GM18499 (cell line): ENCODE data around the gene FNDC11.
"Not testable (repeated sequence)": the region's sequence is repeated elsewhere in the genome, so short reads cannot be mapped to it uniquely, and the experiment has no call there.

Experiments used
- ATAC-seq: cut with Tn5 transposase; IDR thresholded peaks from one replicate; pipeline ENCODE4 v1.9.1; 2021; ENCODE audit warnings: moderate number of reproducible peaks; ENCODE audit not compliant: insufficient read depth, unreplicated experiment

Gene FNDC11, protein sequence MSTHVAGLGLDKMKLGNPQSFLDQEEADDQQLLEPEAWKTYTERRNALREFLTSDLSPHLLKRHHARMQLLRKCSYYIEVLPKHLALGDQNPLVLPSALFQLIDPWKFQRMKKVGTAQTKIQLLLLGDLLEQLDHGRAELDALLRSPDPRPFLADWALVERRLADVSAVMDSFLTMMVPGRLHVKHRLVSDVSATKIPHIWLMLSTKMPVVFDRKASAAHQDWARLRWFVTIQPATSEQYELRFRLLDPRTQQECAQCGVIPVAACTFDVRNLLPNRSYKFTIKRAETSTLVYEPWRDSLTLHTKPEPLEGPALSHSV

DNA sequence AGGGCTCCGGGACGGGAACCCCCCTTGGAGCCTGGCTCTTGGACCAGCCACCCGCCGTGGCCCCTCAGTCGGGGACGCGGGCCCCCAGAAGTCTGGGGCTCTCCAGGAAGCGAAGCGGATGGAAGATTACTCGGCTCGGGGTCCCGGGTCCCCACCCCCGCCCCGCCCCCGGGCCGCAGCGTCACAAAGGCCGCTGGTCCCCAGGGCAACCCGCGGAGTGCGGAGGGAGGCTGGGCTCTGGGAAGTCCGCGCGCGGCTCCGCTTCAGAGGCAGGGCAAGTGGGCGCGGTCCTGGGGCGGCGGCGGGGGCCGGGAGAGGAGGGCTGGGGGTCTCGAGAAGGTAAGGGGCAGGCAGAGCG, at the start of gene FNDC11:
TSS of gene FNDC11 (plus strand) at position 227 of the 358 bp plus-strand sequence. CDS start 1,505 bp downstream, outside the sequence.
- ATAC-seq: no peak

DNA sequence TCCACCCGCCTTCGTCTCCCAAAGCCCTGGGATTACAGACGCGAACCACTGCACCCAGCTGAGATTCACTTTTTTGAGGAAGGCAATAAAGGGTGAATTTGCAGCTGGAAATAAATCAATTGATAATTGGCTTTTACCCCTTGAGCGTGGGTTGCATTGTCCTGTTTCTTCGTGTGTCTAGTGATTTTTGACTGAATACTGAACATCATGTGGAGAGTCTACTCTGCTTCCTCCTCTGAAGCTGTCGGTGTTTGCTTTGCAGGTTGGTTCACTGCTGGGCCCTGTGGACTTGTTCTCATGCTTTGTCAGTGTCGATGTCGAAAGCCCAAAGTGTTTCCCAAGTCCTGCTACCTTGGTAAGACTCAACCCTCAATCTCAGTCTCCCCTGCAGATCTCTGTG, 49.3 kb upstream of the FNDC11 start:
- ATAC-seq: no peak

DNA sequence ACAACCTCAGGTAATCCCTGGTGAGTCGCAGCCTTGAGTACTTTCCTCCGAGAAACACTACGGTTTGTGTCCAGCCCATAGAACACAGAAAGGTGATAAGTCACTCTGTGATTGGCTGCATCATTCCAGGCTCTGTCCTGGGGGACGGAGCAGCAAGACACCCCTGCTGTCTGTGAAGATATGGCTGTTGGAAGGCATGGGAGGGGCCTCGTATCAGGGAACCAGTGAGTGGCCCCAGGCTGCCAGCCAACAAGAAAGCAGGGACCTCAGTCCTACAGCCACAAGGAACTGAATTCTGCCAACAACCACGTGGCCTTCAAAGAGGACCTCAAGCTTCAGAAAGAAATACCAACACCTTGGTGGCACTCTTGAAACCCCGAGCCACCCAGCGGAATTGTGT, 48.7 kb upstream of the FNDC11 start:
- no peak for ATAC-seq

DNA sequence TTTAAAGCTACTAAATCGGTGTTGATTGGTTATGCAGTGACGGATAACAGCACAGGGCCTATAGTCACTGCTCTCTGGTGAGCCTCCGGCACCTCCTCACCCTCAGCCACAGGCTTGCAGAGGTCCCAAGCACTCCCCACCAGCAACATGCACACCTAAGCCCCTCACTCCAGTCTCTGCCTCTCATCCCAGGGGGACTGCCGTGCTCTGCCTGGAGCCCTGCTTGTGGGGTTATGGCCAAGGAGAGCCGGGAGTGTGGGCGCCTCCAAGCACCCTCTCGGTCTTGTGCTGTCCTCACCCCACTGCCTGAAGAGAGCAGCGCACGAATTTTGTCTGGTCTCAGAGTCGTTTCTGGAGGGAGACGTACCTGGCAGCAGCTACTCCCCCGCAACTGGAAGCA, 48.2 kb upstream of the FNDC11 start:
- ATAC-seq: no peak

DNA sequence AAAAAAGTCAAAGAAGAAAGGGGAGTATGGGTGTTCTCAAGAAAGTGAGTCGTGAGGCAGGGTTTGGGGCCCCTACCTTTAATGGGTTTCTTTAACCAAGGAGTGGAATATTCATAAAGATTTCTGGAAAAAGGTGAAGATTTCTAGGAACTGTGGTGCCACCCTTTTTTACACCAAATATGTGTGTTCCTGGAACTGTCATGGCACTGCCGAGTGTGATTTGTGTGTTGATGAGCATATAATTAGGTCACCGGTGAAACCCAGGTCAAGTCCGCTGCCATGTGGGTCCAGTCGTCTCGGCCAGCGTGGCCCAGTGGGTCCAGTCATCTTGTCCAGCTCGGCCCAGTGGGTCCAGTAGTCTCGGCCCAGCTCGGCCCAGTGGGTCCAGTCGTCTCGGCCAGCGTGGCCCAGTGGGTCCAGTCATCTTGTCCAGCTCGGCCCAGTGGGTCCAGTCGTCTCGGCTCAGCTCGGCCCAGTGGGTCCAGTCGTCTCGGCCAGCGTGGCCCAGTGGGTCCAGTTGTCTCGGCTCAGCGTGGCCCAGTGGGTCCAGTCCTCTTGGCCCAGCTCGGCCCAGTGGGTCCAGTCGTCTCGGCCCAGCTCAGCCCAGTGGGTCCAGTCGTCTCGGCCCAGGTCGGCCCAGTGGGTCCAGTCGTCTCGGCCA, 46.7 kb upstream of the FNDC11 start:
- ATAC-seq: no peak

DNA sequence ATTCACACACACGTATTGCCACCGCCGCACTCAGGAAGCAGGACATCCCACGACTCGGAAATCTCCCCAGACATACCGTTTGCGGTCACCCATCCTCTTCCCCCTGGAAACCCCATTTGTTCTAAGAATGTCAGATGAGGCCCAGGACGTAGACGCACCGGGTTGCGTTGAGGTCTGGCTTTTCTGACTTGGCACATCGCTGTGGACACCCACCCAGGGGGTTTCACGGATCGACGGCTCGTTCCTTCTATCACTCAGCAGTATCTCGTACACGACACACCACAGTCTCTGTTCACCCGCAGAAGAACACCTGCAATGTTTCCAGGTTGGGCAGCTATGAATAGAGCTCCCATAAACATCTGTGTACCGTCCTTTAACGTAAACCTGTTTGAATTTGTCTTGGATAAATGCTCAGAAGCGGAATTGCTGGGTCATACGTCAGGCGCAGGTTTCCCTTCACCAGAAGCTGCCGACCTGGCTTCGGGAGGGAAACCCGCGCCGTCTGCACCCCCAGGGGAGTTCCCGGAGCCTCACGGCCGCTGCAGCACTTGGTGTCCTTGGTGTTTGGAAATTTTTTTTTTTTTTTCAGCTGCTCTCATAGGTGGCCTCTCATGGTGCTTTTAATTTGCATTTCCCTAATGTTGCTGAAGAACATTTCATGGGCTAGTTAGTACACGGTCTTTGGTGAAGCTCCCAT, 45.7 kb upstream of the FNDC11 start:
- ATAC-seq: no peak

DNA sequence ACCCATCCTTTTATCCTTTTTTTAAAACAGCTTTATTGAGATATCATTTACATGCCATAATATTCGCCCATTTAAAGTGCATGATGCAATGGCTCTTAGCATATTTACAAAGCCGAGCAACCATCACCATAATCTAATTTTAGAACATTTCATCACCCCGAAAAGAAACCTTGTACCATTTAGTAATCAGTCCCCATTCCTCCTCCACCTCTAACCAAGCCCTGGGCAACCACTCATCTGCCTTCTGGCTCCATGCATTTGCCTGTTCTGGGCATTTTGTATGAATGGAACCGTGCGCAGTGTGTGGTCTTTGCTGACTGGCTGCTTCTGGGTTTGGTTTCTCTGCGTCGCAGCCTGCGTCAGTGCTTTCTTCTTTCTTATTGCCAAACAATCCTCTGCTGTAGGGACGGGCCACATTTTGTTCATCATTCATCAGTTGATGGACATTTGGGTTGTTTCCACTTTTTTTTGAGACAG, 44.8 kb upstream of the FNDC11 start:
- no peak for ATAC-seq

DNA sequence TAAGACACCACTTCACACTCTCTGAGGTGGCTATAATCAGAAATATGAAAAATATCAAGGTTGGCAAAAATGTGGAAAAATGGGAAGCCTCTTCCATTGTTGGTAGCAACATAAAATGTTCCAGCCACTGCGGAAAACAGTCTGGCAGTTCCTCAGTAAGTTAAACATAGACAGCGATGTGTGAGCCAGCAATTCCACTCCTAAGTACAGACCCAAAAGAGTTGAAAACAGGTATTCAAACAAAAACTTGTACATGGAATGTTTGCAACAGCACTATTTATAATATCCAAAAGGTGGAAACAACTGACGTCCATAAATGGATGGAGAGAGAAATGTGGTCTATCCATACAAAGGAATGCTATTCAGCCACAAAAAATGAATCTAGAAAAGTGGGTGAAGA, 40.8 kb upstream of the FNDC11 start:
- ATAC-seq: no peak

DNA sequence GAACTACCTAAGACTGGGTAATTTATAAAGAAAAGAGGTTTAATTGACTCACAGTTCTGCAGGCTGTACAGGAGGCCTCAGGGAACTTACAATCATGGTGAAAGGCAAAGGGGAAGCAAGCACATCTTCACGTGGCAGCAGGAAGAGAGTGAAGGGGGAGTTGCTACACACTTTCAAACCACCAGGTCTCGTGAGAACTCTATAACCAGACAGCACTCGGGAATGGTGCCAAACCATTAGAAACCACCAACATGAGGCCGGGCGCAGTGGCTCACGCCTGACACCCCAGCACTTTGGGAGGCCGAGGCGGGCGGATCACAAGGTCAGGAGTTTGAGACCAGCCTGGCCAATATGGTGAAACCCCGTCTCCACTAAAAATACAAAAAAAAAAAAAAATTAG, 39.4 kb upstream of the FNDC11 start:
- ATAC-seq: not testable (repeated sequence)

DNA sequence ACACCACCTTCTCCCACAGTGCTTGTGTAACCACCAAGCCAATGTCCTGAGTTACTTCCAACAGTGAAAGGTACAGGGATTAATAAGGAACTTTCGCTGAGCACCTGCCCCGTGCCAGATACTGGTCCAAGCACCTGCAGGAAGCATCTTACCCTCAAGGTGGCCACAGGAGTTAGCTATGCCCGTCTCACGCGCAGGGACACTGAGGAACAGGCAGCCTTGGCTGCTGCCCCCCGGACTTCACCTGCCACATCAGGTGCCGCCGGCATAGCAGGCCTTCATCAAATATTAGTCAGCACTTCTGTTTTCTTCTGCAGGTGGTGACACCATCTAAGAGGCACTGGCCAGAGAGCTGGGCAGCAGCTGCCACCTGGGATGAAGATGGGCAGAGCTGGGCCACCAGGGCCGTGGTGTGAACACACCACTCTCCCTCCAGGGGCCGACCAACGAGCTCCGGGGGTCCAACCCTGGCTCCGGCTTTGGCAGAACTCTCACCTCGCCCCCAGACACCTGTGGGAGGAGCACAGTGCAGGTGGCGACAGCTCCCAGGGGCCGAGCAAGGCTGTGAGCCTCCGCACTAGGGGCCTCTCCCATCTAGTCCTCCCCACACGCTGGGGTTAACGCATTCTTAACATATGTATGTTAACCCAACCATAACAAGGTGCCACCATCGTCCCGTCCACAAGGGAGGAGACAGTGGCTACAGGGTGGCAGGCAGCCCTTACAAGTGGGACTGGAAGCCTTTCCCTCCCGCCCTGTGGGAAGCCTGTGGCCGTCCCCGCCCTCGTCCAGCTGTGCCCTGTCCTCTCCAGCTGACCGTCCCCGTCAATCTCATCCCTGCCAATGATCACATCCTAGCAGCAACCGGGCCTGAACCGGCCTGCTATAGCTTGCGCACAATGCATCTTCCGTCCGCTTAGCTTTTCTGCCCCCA, 36.3 kb upstream of the FNDC11 start:
- ATAC-seq: no peak

DNA sequence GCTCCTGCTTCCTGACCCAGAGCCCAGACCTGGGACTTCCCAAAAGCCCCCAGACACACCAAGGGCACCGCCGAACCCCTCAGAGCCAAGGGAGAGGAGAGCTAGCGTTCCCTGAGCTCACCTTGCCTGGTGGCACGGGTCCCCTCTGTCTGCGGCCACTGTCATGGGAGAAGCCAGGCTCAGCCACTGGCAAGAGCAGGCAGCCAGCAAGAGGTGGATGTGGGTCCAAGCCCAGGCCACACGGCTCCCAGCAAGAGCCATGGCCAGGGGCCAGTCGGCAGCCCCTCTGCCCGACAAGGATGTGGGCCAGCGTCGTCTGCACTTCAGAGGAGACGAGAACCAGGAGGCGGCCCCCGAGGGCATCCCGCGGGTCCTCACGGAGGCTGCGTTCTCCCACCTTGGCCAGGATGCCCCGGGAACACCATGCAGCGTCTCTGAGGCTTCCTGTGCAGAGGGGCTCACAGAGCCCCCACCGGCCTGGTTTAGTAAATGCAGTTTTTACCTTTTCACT, 35.6 kb upstream of the FNDC11 start:
- ATAC-seq: no peak

DNA sequence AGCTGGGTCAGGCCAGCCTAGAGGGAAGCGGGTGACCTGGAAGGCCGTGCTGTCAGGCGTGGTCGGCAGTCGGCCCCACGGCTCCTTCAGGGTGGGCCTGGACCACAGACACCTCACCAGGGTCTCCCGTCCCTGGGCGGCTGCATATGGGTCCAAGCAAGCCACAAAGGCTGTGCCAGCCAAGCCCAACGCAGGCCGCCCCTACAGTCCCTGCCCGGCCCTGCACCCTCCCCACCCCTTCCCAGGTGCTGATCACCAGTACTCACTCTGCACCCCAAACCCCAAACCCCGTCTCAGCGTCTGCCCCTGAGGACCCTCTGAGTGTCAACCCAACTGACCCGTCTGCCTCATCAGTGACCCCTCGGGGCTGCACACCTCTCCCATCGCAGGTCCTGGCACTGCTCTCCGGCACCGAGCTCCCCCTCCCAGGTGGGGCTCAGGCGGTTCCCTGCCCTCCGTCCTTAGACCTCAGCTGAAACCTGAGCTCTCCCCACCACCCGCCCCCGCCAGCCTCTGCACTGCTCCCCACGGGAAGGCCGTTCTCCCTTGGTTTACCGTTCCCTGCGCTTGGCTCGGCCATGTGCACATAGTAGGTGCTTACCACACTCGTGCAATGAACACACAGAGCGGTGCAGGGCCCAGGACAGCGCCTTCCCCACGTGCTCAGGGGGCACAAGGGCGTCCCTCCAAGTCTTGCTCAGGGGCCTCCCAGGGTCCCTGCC, 34.9 kb upstream of the FNDC11 start:
- no peak for ATAC-seq

DNA sequence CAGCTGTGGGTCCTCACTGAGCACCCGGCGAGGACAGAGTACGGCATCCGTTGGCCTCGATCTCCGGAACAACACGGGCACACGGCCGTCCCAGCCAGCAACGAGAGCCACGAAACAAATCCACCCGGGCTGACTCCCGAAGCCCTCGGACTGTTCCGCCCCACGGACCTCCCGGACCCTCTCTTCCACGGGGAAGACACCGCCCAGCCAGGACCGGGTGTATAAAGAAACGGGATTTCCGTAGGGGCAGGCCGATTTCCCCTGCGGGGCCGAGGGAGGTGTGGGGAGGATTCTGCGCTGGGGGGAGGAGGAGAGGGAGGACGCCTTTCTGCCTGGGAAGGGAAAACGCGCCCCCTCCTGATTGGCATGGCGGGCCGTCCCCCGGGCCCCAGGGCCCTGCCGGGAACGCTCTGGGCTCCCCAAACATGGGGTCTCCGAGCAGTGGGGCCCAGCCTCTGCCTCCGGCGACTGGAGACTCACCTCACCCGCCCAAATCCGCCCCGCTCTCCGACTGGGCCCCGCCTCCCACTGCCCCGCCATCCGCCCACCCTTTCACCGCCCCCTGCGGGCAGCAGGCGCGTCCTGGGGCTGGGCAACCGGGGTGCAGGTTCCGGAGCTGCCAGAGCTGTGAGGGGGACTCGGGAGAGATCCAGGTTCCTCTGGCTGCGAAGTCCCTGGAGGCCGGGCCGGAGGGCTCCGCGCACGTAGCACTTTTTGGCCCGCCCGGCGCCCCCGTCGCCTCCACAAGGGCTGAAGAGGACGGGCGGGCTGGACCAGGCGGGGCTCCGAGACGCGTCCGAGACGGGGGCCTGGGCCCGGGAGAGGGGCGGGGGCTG, 34.1 kb upstream of the FNDC11 start:
- ATAC-seq: no peak

DNA sequence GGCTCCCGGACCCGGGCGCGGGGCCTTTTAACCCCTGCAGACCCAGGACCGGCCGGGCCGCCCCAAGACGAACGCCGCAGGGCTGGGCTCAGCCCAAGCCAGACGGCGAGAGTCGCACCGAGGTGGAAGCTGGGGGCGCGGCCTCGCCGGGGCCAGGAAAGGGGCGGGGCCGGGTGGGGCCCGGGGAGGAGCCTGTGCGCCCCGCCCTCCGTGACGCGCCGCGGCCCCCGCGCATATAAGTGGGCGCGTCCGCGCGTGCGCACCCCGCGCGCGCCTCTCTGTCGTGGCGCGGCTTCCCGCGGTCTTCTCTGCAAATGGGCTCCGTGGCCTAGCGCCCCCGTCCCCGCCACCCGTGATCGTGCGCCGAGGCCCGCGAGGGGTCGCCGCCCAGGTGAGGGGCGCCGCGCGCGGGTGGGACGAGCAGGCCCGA, 33.4 kb upstream of the FNDC11 start, which contains the start of gene PPDPF:
TSS of gene PPDPF (plus strand) at position 262 of the 430 bp plus-strand sequence. CDS start 544 bp downstream, outside the sequence.
- no peak for ATAC-seq

DNA sequence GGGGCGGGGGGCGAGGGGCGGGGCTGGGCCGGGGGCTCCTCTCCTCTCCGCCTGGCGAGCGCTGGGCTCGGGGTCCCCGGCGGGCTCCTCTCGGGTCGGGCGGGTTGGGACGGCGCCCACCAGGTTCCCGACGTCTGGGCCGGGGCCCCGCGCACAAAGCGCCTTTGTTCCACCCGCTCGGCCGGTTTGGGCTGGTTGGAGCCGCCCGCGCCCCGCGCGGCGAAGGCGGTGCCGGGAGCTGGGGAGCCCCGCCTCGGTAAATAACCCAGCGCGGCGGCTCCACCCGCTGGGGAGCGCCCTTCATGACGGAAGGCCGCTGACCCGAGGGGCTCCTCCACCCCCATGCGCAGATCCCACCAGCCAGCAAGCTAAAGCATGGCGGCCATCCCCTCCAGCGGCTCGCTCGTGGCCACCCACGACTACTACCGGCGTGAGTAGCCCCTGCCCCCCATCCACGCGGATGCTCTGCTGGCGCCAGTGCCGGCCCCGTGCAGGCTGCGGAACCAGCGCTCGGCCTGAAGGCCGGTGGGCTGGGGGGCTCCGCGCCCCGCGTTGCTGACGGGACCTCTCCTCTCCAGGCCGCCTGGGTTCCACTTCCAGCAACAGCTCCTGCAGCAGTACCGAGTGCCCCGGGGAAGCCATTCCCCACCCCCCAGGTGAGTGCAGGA, 32.9 kb upstream of the FNDC11 start:
- no peak for ATAC-seq

DNA sequence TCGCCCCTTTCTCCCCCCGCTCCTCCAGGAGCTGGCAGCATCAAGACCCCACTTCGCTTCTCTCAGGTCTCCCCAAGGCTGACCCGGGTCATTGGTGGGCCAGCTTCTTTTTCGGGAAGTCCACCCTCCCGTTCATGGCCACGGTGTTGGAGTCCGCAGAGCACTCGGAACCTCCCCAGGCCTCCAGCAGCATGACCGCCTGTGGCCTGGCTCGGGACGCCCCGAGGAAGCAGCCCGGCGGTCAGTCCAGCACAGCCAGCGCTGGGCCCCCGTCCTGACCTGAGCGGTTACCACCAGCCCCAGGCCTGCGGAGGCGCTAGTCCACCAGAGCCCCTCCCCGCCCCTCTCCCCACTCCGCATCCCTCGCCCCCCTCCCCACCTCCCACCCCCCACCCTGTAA, 32.4 kb upstream of the FNDC11 start:
- ATAC-seq: no peak

DNA sequence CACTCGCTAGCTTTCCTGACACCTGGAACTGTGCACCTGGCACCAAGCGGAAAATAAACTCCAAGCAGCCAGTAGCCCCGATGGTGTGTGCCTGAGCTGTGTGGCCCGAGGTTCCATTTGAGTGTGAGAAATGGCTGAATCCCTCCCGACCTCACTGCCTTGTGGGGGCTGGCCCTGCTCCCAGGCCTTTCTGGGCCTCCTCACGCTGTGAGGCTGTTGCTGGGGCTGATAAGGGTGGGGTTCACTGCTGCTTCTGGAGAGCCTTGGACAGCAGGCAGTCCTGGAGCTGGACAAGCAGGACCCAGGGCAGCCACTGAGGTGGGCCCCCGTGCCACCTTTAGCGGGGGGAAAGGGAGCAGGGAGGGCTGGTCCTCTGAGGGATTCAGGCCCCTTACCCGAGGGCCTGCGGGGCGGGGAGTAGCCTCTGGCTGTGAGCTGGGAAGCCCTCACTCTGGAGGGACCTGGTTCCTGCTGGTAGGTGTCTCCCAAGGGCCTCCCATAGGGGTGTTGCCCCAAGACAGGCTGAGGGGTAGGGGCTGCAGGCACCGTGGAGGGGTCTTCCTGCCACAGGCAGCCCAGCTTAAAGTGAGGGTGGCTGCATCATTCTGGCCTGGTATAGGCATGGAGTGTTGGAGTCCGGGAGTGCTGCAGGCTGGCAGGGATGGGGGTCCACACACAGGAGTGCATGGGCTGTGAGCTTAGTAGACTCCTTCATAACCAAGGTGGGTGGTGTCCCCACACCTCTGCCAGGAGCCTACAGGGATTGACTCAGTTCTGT, 31.7 kb upstream of the FNDC11 start:
- no peak for ATAC-seq
